SU-DHL-6 (cell line): ENCODE measurements around the gene LYSMD1.

Source experiments
- H2AFZ ChIP-seq: fragments of 200-600 bp; sonication (generic); 2 replicates; pipeline ENCODE4 v1.6.1; 2014; ENCODE audit warnings: low read depth, mild to moderate bottlenecking, moderate library complexity, mixed read lengths, antibody characterized with exemption, low read length; ENCODE audit not compliant: severe bottlenecking
- H3F3A ChIP-seq: fragments of 200-600 bp; shearing (Covaris generic); 2 replicates; pipeline ENCODE4 v1.6.0; 2016; ENCODE audit warnings: antibody characterized with exemption, mild to moderate bottlenecking; ENCODE audit not compliant: insufficient read depth
- H3K27ac ChIP-seq: fragments of 200-600 bp; sonication (generic); 2 replicates; pipeline ENCODE4 v1.5.1; 2016; ENCODE audit warnings: low read depth, mild to moderate bottlenecking, low read length, moderate library complexity, mixed read lengths
- H3K27me3 ChIP-seq: fragments of 200-600 bp; sonication (generic), shearing (Covaris generic); 2 replicates; pipeline ENCODE4 v1.6.0; 2014; ENCODE audit warnings: mild to moderate bottlenecking, low read length
- H3K36me3 ChIP-seq: fragments of 200-600 bp; sonication (generic); 2 replicates; pipeline ENCODE4 v1.6.1; 2014; ENCODE audit warnings: mild to moderate bottlenecking, low read length, mixed read lengths
- H3K4me2 ChIP-seq: fragments of 300-600, 200-600 bp; shearing (Covaris generic), sonication (generic); 2 replicates; pipeline ENCODE4 v1.6.0; 2014; ENCODE audit warnings: low read length, low read depth, mild to moderate bottlenecking; ENCODE audit not compliant: poor library complexity, severe bottlenecking
- H3K4me3 ChIP-seq: fragments of 200-600 bp; sonication (generic); 2 replicates; pipeline ENCODE4 v1.5.1; 2014; ENCODE audit warnings: antibody characterized with exemption, low read length, mild to moderate bottlenecking, mixed read lengths; ENCODE audit not compliant: insufficient read depth, poor library complexity, severe bottlenecking
- H3K79me2 ChIP-seq: fragments of 200-600 bp; sonication (generic); 2 replicates; pipeline ENCODE4 v1.6.1; 2014; ENCODE audit warnings: mild to moderate bottlenecking, low read length, moderate library complexity; ENCODE audit not compliant: insufficient read depth
- H3K9ac ChIP-seq: fragments of 200-600 bp; sonication (generic); 2 replicates; pipeline ENCODE4 v1.7.0; 2014; ENCODE audit warnings: mild to moderate bottlenecking, low read length
- H3K9me2 ChIP-seq: fragments of 200-600 bp; sonication (generic); replicated peaks from 2 replicates; pipeline ENCODE4 v1.6.1; 2014; ENCODE audit warnings: low read length; ENCODE audit not compliant: insufficient read depth
- H3K9me3 ChIP-seq: fragments of 200-600 bp; sonication (generic); 2 replicates; pipeline ENCODE4 v1.6.1; 2014; ENCODE audit warnings: low read length, mixed read lengths; ENCODE audit not compliant: insufficient read depth
- H4K20me1 ChIP-seq: fragments of 200-600 bp; sonication (generic); 2 replicates; pipeline ENCODE4 v1.6.1; 2014; ENCODE audit warnings: low read depth, mild to moderate bottlenecking, antibody characterized with exemption, low read length, moderate library complexity, mixed read lengths
- EZH2phosphoT487 ChIP-seq: fragments of 200-600 bp; sonication (generic), shearing (Covaris generic); conservative IDR thresholded peaks from 2 replicates; pipeline ENCODE4 v1.6.1; 2018; ENCODE audit warnings: mild to moderate bottlenecking, antibody characterized with exemption, low read length, moderate library complexity, mixed read lengths
- TF ChIP-seq, protein P1 (sequence below): fragments of 200-600 bp; sonication (generic); IDR thresholded peaks from one replicate; pipeline ENCODE4 v1.5.1; 2017; ENCODE audit warnings: antibody characterized with exemption, mild to moderate bottlenecking, low read length, moderate library complexity; ENCODE audit not compliant: insufficient read depth, poor library complexity, severe bottlenecking

LYSMD1 gene

DNA sequence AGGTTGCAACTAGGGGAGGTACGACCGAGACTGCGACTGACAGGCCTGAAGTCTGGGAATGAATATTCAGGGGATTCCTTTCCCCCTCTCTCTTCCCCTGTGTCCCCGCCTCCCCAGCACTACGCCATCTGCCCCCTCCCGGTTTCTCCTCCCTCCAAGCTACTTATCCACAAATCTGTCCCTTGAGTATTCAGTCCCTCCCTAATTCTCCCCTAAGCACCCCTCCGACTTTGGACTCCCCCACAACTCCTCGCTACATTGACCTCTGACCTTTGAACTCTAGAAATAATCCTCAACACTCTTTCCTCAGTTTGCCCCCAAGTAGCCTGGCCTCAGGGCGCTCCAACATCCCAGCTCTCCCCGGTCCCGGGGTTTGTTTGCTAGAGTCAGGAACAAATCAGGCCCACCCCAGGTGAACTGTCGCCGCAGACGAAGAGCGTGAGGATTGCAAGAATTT lies 393 bp downstream of the LYSMD1 start:
- no peak for TF ChIP-seq EZH2phosphoT487
- TF ChIP-seq, protein P1, sequence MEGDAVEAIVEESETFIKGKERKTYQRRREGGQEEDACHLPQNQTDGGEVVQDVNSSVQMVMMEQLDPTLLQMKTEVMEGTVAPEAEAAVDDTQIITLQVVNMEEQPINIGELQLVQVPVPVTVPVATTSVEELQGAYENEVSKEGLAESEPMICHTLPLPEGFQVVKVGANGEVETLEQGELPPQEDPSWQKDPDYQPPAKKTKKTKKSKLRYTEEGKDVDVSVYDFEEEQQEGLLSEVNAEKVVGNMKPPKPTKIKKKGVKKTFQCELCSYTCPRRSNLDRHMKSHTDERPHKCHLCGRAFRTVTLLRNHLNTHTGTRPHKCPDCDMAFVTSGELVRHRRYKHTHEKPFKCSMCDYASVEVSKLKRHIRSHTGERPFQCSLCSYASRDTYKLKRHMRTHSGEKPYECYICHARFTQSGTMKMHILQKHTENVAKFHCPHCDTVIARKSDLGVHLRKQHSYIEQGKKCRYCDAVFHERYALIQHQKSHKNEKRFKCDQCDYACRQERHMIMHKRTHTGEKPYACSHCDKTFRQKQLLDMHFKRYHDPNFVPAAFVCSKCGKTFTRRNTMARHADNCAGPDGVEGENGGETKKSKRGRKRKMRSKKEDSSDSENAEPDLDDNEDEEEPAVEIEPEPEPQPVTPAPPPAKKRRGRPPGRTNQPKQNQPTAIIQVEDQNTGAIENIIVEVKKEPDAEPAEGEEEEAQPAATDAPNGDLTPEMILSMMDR, result no peak
- 0 out of 2 replicates have a peak, but pooled peaks cover 5% of the 10 kb centered on the region for H3F3A ChIP-seq
- H3K9ac ChIP-seq, result peak overlapping the region; percentile 77
- peak overlapping the region; percentile 79 for H3K4me2 ChIP-seq
- no peaks in the 10 kb centered on the region for H3K27me3 ChIP-seq
- no peaks in the 10 kb centered on the region for H3K9me2 ChIP-seq
- no peaks in the 10 kb centered on the region for H3K36me3 ChIP-seq
- H2AFZ ChIP-seq, result peak overlapping the region; percentile 60
- H3K79me2 ChIP-seq, result peaks cover 22% of the 10 kb centered on the region
- no peak overlapping the region for H3K27ac ChIP-seq
- H3K4me3 ChIP-seq, result peak overlapping the region; percentile 93
- H4K20me1 ChIP-seq, result no peaks in the 10 kb centered on the region
- no peaks in the 10 kb centered on the region for H3K9me3 ChIP-seq

DNA sequence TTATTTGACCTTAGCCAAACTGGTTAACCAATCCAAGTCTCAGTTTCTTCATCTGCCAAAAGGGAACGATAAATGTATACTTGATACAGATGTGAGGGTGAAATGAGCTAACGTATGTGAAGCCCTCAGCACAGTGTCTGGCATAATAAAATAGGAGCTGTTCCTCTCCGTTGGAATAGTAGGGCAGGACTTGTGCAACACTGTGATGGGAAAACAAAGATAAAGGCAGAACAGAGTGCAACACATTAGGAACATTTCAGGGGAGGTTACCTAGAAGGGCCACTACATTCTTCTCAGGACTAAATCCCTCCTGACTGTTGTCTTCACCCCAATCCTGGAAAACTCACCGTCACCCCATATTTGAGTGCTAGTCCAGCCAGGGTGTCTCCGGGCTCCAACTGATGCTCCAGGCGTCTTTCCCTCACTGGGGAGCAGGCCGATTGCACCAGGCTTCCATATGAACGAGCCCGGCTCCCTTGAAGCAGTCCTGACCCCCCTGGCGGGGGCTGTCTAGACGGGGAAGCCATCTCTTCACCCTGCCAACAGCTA lies 896 bp downstream of the LYSMD1 start:
- peaks cover 22% of the 10 kb centered on the region for H3K79me2 ChIP-seq
- no peaks in the 10 kb centered on the region for H3K36me3 ChIP-seq
- TF ChIP-seq, protein P1, result no peak
- no peak for TF ChIP-seq EZH2phosphoT487
- peak overlapping the region; percentile 77 for H3K9ac ChIP-seq
- H3F3A ChIP-seq, result 0 out of 2 replicates have a peak, but pooled peaks cover 5% of the 10 kb centered on the region
- H3K9me3 ChIP-seq, result no peaks in the 10 kb centered on the region
- no peaks in the 10 kb centered on the region for H4K20me1 ChIP-seq
- H3K27me3 ChIP-seq, result no peaks in the 10 kb centered on the region
- H3K27ac ChIP-seq, result no peak overlapping the region
- peak overlapping the region; percentile 79 for H3K4me2 ChIP-seq
- peak overlapping the region; percentile 93 for H3K4me3 ChIP-seq
- no peaks in the 10 kb centered on the region for H3K9me2 ChIP-seq
- no peak overlapping the region for H2AFZ ChIP-seq

DNA sequence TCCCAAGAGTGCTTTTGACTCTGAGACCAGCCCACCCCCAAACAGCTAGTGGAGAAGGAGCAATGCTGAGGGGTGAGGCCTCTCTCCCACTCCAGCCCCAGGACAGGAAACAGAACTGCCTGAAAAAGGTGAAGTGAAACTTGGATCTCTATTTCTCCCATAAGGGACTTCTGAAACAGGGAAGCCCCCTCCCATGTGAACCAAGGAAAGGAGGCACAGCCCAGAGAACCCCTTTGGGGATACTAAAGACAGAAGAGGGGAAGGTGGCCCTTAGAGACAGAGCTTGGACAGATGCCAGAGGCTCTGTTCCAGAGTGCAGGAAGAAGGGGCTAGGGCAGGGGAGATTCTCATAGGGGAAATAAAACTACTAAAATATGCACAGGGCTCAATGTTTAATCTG lies 6.3 kb downstream of the LYSMD1 start:
- no peaks in the 10 kb centered on the region for H3K9me3 ChIP-seq
- no peak overlapping the region for H2AFZ ChIP-seq
- H3K9me2 ChIP-seq, result no peaks in the 10 kb centered on the region
- no peak for TF ChIP-seq EZH2phosphoT487
- TF ChIP-seq, protein P1, result no peak
- no peaks in the 10 kb centered on the region for H3K36me3 ChIP-seq
- no peak overlapping the region for H3K9ac ChIP-seq
- H4K20me1 ChIP-seq, result no peaks in the 10 kb centered on the region
- H3F3A ChIP-seq, result 0 out of 2 replicates have a peak, but pooled peaks cover 5% of the 10 kb centered on the region
- H3K4me3 ChIP-seq, result no peak overlapping the region
- no peaks in the 10 kb centered on the region for H3K79me2 ChIP-seq
- H3K27me3 ChIP-seq, result no peaks in the 10 kb centered on the region
- no peak overlapping the region for H3K27ac ChIP-seq
- H3K4me2 ChIP-seq, result no peak overlapping the region
